GM18909 (cell line): ENCODE measurements around the gene LYST.

Experiments
- ATAC-seq: cut with Tn5 transposase; IDR thresholded peaks from one replicate; pipeline ENCODE4 v1.9.1; 2021; ENCODE audit warnings: mild to moderate bottlenecking; ENCODE audit not compliant: unreplicated experiment, poor library complexity

The LYST gene

DNA sequence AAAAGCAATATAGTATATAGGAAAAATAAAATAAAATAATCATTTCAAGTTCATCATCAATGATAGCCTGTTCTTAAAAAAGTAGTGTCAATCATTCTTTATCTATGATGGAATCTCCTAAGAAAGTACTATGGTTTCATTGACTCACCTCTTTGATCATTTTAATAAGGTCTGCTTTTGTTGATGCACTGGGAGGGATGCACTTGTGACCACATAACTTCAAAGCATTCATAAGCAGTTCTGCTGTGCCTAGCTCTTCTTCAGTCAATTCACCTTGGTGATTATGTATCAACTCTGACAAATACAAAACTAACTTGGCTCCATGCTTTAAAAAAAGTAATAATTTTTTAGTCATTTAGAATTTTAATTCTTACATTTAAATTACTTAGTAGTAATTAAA, 132.4 kb downstream of the LYST start:
- ATAC-seq = no peak

DNA sequence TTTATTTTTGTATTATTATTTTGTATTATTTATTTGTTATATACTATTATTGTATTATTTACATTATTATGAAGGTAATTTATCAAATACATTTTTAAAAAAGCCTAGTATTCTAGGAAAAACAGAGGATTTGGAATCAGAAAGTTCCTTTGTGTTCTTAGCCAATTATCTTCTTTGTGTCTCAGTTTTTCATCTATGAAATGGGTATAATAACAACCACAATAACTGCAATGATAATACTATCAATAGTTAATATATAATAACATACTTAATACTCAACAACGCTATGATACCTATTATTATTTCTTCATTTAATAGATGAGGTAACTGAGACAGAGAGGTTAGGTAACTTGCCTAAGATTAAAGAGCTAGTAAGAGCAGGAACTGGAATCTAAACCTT, 136.7 kb downstream of the LYST start:
- no peak for ATAC-seq

DNA sequence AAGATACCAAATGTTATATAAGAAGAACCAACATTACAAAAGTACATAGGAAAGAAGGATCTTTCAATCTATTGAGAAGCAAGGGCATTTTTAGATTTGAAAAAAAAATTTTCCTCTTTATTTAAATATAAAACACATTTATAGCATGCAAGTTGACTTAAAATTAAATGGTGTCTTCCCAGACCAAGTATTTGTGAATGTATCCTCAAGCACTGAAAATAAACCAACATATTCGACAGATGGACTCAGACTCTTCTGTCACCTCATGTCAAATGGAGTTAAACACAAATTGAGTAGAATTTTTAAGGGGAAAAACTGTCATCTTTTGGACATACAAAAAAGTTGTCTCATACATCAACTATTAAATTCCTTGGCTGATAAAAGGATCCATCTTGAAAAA, 140.1 kb downstream of the LYST start:
- ATAC-seq = no peak

DNA sequence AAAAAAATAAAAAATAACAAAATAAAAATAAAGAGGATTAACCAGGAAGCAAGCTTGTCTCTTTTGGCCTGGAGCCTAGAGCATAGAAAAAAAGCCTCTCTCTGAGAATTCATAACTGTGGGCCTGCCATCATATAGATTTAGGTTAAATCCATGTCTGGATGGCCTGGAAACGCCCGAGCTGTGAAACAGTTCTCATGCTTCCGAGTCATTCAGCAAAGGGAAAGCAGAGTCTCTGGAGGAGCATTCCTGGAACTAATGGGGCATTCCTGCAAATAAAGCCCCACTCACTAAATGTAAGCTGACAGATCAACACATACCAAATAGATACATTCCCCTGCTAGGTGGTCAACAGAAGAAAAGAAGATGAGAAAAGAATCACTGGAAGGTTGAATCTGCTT, 141.3 kb downstream of the LYST start:
- ATAC-seq = no peak

DNA sequence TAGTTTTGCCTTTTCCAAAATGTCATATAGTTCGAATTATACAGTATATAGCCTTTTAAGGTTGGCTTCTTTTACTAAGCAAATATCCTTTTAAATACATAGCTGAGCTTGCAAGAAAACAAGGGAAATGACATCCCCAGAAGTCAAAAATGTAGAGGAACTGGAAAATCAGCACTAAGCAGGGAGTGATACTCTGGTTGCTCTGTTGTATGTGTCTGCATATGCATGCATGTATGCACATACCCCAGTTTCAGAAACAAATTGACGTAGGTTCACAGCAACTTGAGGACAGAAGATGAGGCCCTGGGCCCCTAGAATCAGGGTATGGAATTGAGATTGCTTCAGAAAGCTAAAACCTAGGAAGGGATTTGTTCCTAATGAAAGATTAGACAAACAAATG, 142.0 kb downstream of the LYST start:
- ATAC-seq = no peak

DNA sequence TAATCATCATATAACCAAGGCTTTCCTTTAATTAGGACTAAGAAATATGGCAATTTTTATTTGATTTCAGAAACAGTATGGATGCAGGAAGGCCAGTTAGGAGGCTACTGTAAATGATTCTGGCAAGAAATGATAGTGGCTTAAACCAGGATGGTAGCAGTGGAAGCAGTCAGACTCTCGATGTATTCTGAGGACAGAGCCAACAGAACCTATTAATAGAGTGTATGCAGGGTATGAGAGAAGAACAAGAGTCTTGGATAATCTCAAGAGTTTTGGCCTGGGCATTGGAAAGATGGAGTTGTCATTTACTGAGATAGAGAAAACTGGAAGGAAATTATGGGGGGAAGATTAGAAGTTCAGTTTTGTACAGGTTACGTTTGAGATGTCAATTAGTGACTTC, 143.8 kb downstream of the LYST start:
- ATAC-seq = no peak

DNA sequence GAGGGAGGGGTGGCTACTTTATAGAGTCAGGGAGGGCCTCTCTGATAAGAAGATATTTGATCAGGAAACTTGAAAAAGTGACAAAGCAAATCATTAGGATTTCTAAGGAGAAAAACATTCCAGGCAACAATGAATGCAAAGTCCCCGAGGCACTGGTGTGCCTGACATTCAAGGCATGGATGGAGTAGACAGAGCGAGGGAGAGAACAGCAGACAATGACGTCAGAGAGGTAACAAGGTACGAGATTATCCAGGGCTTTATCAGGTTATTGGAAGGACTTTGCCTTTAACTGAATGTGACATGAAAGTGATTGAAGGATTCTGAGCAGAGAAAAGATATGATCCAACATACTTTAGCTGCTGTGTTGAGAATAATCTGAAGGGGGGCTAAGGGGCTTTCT, 144.7 kb downstream of the LYST start:
- ATAC-seq = no peak

DNA sequence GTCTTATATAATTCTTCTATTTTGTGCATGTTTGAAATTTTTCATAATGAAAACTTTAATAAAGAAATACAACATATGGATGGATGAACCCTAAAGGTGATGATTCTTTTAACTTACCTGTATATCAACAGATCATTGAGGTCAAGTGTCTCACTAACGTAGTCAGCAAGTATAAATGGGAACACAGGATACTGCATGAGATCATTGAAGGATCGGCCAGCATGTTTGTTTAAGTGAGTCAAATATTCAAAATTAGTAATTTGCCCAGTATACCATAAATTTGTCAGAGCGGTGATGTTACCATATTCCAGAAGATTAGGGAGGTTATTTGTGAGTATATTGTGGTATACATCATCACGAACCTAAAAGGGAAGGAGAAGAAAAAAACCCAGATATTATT, 146.2 kb downstream of the LYST start:
- ATAC-seq = no peak

DNA sequence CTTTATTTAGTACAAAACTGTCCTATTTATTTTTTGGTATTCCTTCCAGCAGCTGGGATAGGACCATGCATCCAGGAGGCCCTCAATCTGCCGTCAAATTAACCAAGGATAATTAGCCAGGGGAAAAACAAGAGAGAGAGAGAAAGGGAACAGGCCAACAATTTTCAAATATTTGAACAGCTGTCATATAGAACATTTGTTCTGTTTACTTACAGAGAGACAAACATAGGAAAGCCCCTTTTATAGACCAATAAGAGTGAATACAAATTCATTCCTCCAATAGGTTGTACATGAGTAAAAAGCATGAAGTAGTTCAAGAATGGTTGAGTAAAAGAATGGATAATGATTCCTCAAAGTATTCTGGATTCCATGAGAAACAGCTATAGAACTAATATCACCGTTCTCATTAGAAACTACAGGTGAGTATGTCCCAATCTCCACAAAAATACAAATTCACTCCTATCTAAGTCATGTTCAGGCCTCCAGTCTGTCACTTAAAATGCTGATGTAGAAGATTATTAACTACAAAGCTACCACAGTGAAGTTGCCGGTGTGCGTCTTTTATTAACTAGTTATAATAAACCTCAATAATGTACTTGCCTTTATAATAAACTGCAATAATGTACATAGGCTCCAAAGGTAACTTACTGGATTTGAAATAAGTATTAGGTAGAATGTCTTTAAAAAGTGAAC, 152.4 kb downstream of the LYST start:
- ATAC-seq = no peak

DNA sequence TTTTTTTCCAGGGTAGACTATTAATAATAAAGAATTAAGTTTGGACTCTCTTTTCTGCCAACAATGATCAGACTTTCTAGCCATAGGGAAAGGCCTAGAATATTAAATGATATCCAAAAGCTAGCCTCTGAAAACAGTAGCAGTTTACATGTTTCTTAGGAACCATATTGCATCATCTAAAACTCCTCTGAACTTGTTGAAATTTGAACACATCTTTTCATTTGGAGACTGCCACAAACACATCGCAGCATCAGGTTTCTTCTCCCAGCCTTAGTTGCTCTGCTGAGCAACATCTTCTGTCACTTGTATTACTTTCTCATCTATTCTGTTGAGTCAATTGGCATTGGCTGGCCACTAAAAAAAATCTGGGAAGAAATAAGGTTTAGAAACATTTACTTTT, 153.9 kb downstream of the LYST start:
- no peak for ATAC-seq

DNA sequence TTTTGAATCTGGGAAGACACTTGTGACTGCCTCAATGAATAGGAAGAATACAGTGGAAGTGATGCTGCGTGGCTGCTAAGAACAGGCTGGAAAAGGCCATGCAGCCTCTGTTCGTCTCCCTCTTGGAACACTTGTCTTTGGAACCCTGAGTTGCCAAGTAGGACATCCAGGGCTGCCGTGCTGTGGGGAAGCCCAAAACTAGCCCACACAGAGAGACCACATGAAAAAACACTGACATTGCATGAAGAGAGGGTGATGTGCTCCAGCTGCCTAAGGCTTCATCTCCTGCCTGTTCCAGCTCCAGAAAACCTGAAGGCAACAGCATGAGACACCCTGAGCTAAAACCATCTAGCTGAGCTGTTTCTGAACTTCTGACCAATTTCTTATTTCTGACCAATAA, 156.0 kb downstream of the LYST start:
- no peak for ATAC-seq

DNA sequence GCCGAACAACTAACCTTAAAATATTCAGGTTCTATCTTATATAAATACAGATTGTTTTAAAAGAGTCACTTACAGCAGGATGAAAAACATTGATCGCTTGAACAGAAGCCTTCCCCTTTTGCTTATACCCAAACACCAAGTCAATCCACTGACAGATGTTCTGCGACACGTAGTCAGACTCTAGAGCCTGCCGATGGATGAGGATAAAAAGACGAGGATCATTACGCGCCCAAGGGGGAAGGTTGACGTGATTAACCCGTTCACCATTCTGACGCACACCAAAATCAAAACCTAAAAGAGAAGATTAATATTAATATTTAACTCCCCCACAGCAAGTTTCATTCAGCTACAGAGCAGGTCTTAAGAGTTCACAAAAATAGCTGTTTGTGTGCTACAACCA, 157.7 kb downstream of the LYST start:
- no peak for ATAC-seq

DNA sequence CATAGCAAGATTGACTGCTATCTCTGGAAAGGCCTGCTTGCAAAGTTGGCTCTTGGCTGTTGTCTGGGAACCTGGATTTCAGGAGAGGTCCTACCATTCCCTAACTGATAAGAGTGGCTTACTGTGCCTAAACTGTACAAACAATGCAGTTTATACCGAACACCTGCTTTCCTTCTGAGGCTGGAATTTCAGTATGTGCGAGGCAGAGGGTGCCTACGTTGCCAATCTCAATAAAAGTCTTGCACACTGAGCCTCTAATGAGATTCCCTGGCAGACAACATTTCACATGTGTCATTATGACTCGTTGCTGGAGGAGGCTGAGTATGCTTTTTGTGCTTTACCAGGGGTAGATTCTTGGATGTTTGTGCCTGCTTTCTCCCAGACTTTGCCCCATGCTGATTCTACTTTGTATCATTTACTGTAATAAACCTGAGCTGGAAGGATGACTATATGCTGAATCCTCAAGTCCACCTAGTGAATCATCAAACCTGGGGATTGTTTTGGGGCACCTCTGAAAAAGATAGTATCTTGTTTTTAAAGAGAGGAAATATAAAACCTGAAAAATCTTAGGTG, 158.2 kb downstream of the LYST start:
- ATAC-seq = no peak

DNA sequence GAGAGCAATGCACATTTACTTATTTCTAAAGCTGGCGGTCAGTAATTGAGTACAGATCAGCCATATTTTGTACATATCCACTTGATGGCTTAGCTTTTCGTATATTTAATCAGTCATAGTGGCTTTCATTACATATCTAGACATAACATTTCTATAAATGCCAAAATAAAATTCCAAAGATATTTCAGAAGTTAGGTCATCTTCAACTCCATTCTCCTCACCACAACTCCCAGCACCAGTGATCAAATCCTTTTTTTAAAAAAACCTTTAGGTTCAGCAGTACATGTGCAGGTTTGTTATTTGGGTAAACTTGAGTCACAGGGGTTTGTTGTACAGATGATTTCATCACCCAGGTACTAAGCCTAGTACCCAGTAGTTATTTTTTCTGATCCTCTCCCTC, 163.2 kb downstream of the LYST start:
- no peak for ATAC-seq

DNA sequence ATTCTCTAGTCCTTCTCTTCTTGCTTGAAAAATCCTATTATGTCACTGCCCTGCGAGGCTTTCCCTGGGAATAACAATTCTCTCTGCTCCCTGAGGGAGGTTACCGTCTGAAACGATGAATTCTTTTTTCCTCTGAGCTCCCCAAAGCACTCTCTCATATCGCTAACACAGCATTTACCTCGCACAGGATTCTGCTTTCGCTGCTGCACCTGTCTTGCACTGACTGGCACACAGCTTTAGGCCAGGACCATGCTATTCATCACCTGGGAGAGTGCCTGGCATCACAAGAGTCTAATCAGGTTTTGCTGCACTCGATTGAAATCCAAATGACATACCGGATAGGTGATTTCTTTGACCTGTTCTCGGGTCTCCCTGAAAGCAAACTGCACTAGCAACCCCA, 164.3 kb downstream of the LYST start:
- ATAC-seq = no peak

DNA sequence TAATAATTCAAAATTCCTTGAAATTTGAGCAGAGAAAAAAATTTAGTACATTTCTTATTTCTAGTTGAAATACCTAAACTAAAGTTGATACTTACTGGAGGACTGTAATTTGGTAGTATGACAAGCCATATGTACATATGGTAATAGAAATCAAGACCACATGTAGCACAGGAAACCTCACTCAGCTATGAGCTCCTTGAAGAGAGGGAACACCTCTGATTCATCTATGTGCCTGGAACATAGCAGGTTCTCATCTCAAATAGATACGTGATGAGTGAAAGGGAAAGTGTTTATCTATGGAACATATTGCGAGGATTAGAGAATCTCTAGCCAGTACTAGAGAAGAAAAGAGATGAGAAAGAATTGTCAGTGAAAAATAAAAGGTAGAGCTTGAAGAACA, 169.2 kb downstream of the LYST start:
- ATAC-seq = no peak

DNA sequence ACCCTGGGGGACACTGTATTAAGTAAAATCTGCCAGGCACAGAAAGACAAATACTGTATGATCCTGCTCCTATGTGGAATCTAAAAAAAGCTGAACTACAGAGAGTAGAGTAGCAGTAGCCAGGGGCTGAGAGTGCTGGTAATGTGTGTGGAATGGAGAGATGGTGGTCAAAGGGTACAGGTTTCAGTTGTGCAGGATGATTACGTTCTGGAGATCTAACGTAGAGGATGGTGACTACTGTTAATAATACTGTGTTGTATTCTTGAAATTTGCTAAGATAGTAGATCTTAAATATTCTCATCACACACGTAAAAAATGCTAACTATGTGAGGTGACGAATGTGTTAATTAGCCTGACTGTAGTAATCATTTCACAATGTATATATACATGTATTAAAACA, 177.3 kb downstream of the LYST start:
- no peak for ATAC-seq

DNA sequence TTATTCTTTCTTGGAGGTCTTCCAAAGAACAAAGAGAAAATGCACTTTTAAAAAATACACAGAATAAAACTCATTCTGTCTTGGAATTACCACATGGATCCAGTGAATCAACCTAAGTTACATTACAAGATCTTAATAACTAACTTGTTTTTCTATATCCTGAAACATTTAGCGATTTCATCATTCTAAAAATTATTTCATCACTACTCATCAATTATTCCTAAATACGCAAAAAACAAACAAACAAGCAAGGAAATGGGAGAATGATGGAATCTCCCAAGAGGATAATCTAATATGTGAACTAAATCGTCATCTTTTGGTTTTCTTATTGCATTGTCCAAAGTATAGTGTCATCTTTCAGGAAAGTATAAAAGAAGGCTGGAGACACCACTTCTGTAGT, 178.6 kb downstream of the LYST start:
- no peak for ATAC-seq

DNA sequence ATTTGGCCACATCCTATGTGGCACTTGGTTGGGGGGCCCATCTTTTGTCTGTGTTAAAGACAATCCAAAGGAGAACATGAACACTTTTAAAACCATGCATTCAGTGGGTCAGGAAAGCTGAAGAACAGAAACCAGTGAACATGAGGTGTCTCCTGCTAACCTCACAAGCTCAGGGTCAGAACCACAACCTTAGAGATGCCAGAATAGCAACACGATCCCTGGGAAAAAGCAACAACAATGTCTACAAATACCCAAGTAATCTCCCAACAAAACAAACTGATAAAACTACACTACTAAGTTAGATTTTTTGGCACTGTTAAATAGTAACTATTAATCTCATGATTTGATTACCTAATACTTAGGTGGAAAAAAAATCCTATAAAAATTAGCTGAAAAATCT, 183.1 kb downstream of the LYST start:
- no peak for ATAC-seq

DNA sequence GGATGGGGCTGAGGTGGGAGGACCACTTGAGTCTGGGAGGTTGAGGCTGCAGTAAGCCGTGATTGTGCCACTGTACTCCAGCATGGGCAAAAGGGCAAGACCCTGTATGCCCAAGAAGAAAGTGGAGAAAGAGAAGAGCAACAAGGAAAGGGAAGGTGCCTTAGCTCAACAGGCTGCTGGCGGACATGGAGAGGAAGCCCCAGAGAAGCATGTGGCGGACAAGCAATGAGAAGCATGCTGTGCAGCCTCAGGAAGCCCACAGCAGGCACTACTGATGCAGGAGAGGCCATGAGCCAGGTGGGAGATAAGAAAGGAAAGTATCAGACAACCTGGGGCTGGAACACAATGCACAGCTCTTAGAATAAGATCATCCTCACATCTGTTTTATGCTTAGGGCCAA, 184.5 kb downstream of the LYST start:
- ATAC-seq = no peak

DNA sequence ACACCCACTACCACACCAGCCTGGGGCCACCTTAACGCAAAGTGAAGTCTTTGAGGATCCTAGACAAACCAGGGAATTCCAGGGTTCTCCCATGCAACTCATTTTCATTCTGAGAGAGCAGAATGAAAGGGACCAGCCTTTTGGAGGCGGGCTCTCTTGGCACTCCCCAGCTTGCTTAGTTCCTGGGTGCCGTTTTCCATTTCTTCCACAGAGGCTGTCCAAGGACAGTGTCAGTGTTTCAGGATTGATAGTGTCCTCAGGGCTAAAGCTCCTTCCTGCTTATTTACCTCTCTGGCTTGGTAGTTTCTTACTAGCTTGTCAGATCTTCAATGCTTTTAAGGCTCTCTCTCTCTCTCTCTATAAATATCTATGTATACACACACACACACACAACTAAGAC, 187.1 kb downstream of the LYST start:
- ATAC-seq = no peak

DNA sequence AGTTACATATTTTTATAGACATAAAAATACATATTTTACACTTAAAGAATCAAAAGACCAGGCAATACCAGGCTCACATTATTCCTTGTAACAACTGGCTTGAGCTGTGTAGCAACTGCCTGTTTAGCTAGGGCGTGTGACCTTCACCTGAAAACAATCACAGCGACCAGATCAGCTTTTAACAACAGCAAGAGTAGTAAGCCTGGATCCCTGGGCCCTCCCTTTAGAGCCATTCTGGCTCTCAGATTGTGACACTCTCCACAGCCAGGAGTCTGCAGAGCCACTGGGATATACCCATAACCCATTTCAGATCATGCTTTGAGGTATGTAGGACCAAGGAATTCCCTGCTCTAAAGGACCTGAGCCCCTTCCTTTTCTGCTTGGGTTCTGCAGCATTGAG, 187.7 kb downstream of the LYST start:
- ATAC-seq = no peak
